ENCODE results near the gene ADM.
"Not testable (repeated sequence)": the region's sequence is repeated elsewhere in the genome, so short reads cannot be mapped to it uniquely, and the experiment has no call there.

The ADM gene, protein sequence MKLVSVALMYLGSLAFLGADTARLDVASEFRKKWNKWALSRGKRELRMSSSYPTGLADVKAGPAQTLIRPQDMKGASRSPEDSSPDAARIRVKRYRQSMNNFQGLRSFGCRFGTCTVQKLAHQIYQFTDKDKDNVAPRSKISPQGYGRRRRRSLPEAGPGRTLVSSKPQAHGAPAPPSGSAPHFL
- total RNA-seq: 0 to 2.7 (median 0.11) reads per million in 3 experiments

DNA sequence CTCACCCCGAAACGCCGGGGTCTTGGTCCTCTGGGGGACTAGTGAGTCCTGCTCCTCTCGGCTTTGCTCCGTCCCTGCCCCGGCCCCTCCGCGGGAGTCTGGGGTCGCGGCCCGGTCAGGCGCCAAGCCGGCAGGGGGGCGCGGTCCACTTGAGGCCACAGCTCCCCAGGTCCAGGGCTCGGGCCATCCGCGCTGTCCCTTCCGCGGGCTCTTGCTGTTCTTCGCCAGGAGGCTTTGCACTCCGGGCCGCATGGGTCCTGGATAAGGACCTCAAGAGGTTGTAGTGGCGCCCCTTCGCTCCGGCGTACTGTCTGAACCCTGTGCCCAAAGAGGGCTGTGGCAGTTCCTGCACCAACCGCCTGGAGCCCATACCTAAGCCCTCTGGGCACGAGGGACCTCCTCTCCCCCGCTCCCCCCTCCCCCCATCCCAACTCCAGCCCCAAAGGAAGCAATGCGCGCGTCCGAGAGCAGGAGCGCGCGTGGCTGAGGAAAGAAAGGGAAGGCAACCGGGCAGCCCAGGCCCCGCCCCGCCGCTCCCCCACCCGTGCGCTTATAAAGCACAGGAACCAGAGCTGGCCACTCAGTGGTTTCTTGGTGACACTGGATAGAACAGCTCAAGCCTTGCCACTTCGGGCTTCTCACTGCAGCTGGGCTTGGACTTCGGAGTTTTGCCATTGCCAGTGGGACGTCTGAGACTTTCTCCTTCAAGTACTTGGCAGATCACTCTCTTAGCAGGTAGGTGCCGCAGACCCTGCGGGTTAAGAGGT lies at the start of gene ADM:
ADM (plus strand) TSS at position 579 of the 767 bp plus-strand sequence. CDS start 628 bp downstream, outside the sequence.
- no peak for DNase-seq

DNA sequence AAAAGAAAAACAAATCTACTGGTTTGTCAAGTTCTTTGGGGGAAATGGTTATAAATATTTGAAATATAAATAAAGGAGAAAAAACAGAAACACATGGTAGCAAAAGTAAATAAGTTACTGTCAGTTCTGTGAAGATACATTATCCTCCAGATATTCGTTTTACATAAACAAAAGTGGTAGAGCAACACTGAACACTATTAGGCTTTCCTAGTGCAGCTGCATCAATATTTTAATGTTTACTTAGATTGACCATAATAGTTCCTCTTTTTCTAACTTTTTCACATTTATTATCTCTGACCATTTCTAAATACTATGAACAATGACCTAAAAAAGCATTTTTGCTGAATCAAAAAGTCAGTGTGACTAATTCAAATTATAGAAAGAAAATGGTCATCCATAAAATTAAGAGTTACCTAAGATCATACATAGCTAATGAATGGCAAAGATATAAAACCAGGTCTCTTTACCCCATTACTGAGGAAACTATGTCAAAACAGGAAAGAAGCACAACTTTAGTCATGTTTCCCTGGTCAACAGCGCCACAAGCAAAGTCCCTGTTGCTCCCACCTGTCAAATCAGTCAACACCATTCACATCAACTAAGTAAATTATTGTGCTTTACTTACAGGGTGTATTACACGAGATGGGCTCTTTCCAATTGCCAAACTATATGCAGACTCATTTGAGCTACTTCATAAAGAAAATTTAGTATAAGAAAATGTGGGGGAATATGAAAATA lies 49.3 kb upstream of the ADM start:
- DNase-seq: no peak

DNA sequence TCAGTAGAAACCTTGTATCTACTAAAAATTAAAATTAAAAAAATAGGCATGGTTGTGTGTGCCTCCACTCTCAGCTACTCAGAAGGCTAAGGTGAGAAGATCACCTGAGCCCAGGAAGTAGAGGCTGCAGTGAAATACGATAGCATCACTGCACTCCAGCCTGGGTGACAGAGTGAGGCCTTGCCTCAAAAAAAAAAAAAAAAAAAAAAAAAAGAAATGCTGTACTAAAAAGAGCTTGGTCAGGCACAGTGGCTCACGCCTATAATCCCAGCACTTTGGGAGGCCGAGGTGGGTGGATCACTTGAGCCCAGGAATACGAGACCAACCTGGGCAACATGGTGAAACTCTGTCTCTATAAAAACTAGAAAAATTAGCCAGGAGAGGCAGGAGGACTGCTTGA lies 47.4 kb upstream of the ADM start:
- DNase-seq: no peak

DNA sequence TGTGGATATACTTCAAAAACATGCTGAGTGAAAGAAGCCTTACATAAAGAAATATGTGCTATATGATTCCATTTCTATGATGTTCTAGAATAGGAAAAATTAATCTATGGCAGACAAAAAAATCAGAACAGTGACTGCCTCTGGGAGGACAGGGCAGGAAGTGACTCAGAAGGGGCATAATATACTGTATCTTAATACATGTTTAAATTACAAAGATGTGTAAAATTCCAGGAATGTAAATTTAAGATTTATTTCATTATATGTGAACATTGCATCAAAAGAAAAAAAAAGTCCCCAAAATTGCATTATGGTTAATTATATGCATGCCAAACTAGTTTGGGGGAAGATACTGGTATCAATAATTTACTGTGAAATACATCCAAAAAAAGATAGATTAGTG lies 43.1 kb upstream of the ADM start:
- DNase-seq: no peak

DNA sequence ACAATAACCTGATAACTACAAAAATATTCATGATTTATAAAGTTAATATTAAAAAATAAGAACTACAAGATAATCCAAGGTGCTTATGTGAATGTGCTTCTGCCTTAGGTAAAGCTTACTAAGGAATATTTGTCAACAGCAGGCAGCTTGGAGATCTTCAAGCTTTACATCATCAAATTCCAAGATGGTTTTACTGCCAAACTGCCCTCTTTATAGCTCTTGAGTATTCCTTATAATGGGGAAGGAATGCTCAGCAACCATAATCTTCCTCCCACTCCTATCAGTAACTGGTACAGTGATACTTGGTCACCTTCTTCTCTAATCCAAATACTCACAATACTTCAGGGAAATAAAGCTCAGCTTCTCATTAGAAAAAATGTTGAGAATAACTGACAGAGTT lies 40.9 kb upstream of the ADM start:
- no peak for DNase-seq

DNA sequence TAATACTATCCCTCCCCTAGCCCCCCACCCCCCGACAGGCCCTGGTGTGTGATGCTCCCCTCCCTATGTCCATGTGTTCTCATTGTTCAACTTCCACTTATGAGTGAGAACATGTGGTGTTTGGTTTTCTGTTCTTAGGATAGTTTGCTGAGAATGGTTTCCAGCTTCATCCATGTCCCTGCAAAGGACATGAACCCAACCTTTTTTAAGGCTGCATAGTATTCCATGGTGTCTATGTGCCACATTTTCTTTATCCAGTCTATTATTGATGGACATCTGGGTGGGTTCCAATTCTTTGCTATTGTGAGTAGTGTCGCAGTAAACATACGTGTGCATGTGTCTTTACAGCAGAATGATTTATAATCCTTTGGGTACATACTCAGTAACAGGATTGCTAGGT lies 40.2 kb upstream of the ADM start:
- not testable (repeated sequence) for DNase-seq

DNA sequence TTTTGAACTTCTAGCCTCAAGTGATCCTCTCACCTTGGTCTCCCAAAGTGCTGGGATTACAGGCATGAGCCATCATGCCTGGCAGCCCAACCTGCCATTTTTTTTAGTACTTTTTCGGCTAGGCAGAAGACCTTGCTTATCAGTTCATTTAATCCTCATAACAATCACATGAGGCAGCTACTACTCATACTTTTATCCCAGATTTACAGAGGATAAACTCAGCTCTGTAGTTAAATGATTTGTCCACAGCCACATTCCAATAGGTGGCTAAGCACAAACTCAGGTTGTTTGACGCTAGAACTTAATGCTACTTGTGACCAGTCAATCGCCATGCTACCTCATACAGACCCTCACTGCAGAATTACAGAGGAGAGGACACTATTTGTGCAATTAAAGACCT lies 38.9 kb upstream of the ADM start:
- no peak for DNase-seq

DNA sequence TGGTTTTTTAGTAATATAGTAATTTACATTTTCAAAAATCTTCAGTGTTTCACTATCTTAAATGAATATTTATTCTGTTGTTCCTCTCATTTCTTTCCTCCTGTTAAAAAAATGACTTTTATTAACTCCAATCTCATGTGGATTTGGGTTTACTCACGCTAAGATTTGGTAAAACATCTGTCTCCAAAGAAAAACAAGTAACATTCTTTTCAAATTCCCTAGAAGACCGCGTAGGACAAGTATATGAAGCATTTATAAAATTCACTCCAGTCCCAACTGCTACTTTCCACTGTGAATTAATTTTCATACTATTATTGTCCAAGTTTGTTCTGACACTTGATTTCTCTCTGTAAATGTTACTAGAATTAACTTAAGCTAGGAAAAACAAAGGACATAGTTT lies 37.1 kb upstream of the ADM start:
- DNase-seq: no peak

DNA sequence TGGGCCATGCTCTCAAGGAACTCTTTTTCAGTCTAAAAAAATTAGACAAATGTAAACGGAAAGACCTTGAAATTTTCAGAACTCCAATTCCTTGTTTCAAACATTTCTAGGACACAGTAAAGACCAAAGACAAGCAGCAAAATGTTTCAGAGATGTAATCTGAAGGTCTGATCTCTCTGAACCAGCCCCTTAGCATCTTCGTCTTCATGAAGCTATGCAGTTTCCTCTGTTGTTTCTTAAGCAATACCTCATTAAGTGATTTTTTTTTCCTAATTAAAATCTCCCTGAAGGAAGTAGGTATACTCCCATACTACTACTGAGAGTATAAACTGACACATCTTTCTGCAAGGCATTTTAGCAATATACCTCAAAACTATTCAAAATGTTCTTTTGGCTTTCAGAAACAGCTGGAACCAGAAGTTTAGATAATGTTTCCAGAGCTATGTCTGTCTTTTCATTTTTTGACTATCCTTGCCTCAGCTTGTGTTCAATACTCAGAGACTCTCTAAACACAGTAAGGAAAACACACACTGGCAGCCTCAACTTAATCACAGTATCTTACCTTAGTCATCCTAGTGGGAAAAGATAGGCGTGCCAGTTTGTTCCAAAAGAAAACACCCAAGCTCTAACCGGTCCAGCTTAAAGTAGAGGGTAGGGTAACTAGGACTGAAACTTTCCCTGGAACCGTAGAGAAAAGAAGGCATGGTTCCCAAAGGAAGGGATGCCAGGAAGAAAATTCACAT lies 36.0 kb upstream of the ADM start:
- no peak for DNase-seq

DNA sequence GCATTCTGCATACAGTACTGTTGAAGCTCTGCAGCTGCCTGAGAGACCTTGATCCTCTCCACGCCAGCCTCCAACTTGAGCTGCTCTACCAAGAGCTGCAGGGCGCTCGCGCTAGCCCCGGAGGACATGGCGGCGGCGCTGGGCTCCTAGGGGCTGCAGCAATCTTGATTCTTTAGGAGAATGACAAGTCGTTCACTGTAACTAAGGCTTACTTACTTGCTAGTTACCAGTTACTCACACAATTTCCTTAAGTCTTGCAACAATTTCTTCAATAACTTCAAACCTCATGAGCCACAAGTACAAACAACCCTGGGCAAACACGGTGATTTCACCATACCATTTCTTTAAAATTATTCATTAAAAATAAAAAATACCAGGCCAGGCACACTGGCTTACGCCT lies 32.7 kb upstream of the ADM start:
- no peak for DNase-seq

DNA sequence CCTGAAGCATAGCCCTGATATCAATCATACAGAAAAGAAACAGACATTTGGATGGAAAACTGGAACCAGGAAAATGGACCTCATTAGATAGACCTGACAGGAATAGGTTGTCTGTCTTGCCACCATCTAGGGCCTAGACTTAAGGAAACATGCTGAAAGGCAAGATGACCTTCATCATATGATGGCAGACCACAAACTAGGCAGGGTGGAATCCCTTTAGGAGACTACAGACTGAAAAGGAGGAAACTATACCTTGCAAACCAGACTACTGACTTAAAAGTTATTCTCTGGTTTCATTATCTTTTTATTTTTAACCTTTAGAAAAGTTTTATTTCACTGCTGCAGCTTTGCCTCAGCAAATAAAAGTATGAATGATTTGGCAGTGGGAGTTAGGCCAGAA lies 31.1 kb upstream of the ADM start:
- no peak for DNase-seq

DNA sequence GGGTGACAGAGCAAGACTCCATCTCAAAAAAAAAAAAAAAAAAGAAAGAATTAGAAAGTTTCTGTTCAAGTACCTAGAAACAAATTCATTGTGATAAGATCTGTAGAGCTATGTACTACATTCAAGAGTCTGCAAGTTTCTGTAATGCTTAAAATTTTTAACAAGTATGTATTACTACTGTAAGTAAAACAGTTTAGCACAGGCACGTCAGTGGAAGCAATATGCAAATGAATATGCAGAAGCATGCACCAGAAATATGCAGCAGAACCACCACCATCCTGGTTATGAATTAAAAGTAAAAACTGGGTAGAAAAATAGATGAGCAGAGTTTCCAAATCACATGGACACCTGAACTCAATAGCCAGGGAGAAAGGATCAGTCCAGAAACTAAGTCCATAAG lies 30.1 kb upstream of the ADM start:
- no peak for DNase-seq

DNA sequence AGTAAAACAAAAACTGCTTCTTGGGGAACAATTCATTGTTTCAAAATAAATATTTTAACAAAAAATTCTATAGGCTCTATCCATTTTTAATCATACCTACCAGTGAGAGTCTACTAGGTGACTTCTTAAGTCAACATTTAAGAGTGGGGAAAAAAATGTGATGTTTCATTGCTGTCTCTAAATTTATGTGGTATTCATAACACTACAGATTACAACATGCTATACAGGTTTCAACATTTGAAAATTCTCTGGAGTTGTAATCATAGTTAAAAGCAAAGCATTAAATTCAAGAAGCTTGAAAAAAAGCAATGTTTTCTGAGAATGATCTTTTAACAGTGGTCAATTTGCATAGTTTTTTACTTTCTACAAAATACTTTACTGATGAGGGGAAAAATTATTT lies 29.2 kb upstream of the ADM start:
- DNase-seq: no peak

DNA sequence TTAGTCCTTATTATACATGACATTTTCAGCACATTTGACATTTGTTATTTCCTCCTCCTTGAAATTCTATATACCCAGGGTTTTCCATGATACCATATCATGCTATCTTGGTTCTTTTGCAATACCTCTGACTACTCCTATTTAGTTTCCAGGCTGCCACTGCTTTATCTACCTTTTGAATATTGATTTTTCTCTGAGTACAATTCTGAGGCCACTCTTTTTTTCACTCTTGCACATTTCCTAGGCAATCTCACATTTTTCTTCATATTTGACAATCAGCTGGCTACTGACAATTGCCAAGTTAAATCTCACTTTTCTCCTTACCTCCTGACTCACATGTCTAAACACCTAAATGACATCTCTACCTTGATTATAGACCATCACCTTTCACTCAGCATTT lies 22.8 kb upstream of the ADM start:
- DNase-seq: no peak

DNA sequence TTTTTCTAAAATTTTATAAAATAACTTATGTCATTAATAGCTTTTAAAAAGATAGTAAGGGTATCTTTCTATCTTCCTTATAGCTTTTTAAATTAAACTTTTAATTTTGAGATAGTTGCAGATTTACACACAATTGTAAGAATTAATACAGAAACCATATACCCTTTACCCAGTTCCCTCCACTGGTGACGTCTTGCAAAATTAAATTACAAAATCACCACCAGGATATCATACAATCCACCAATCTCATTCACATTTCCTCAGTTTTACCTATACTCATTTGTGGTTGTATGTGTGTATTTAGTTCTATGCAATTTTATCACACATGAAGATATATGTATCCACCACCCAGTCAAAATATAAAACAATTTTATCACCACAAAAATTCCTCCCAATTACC lies 20.9 kb upstream of the ADM start:
- DNase-seq: no peak

DNA sequence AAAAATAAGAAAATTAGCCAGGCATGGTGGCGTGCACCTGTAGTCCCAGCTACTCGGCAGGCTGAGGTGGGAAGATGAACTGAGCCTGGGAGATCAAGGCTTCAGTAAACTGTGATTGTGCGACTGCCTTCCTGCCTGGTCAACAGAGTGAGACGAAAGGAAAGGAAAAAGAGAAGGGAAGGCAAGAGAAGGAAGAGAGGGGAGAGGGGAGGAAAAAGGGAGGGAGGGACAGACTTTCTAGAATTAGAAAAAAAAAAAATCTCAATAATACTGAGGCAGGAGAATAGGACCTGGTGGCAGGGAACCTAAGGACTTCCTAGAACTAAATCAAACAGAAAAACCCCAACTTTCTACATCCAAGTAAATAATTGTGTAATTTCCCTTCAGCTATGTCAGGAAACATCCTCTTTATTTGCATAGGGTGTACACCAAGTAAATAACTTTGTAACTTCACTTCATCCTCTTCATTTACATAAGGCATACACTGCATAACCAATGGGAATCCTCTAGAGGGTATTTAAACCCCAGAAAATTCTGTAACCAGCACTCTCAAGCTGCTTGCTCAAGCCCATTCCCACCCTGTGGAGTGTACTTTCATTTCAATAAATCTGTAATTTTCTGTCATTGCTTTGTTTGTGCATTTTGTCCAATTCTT lies 19.6 kb upstream of the ADM start:
- DNase-seq: no peak

DNA sequence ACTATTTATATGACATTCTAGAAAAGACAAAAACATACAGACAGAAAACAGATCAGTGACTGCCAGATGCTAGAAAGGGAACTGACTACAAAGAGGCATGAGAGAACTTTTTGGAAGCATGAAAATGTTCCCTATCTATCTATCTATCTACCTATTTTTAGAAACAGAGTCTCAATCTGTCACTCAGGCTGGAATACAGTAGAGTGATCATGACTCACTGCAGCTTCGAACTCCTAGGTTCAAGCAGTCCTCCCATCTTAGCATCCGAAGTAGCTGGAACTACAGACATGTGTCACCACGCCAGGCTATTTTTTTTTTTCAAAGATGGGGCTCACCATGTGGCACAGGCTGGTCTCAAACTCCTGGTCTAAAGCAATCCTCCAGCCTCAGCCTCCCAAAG lies 17.7 kb upstream of the ADM start:
- no peak for DNase-seq

DNA sequence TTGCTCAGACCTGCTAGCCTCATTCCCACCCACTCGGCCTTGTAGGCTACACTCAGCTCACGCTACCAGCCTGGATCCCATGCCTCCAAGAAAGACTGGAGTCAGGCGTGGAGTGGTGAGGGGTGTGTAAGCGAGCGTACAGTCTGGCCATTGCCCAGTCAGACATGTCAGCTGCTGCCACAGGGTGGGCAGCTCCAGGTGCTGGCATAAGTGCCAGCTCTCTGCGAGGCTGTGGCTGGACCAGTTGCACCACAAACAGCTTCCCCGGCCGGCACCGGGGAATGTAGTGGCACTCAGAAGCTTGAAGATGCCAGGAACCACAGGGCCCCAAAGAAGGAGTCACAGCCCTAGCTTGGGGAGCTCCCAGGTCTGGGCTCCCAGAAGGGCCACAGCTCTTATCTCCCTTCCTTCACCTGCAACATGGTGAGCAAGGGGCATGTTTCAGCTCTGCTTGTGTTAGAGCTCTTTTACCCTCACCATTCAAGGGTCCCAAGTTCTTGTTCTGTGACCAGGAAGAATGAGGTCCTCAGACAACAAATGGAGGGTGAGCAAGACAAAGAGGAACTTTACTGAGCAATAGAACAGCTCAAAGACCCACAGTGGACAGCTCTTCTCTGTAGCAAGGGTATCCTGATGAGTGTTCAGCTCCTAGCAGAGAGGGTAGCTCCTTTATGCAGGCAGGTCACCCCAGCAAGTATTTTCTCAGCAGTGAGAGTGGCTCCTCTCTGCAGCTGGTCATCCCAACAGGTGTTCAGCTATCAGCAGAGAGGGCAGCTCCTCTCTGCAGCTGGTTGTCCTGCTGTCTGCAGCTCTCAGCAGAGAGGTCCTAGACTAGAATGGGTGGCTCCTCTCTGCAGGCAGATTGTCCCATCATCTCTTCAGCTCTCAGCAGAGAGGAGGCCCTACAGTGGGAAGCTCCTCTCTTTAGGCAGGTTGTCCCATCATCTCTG lies 16.8 kb upstream of the ADM start:
- no peak for DNase-seq

DNA sequence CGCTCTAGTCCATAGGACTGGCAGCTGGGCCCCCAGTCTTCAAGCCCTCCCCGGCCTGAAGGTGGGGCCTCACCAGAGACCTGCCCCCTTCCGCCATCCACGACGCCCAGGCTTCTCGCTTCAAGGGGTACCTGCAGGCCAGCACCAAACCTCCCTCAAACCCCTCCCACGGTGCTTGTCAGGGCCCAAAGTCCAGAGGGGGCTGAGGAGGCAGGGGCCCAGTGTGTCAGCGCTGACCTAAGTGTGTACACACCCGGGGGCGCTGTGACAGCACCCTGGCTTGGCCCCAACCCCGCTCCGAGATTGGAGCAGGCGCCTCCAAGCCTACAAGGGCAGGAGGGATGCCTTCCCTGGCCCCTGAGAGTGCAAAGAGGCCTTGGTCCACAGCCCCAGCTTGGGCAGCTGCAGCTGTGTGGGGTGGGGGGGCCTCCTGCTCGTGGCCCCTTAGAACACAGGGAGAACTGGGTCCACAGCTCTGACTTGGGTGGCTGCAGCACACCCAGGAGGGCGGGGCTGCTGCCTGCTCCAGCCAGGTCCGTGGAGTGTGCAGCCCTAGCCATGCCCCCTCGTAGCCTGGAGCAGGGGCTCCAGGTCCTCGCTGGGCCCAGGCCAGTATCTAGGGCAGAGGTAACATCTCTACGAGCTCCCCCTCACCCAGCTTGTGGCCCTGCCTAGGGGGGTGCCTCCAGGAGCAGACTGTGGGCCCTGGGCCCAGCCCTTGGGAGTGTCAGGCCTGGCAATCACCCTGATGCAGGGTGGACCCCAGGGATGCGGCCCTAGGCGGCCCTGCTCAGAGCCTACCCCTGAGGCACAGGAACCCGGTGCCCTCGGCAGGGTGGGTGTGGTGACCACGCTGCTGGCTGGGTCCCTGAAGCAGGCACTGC lies 15.8 kb upstream of the ADM start:
- DNase-seq: no peak

DNA sequence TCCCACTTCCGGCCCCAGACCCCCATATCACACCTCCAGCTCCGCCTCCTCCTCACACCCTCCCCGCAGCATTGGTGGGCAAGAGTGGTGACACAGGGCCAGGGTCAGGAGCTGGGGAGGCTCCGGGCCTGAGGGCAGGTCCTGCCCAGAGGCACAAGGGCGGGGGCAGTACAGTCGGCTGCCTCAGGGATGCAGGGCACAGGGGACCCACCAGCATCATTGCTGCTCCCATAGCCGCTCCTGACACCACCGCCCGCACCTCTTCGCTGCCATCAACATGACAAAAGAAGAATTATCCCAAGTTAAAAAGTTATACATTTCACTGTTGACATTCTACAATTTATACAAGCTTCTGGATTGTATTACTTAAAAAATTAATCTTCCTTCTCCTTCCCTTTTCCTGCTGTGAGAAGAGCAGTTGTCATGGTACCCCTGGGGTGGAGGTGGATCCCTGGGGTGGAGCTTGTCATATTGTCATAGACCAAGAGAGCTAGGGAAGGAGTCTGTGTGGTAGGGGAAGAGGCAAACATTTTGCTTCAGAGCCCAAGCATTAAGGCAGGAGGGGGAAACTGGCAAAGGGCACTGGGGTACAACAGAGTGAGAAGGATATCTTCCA lies 15.0 kb upstream of the ADM start:
- DNase-seq: no peak

Data from central memory CD4-positive, alpha-beta T cell (primary cell).